H54 (cell line): ENCODE data around the gene ALG2.
"Not testable (repeated sequence)": the region's sequence is repeated elsewhere in the genome, so short reads cannot be mapped to it uniquely, and the experiment has no call there.

Experiments used
- DNase-seq: peaks from one replicate; pipeline ENCODE4 v3.0.0; 2011; ENCODE audit warnings: low spot score, mixed read lengths; ENCODE audit not compliant: insufficient read length
- FAIRE-seq: peaks from 3 replicates; lab custom pipeline; 2011; peaks lifted over from hg19 to GRCh38; lab: Jason Lieb, UNC
- POLR2A ChIP-seq: IDR thresholded peaks from 2 replicates; pipeline ENCODE4 v1.6.1; 2011; ENCODE audit warnings: low read depth, mild to moderate bottlenecking, low read length

The ALG2 gene

GRCh38 chr9:99251157-99251556 is 29.4 kb upstream of the ALG2 start:
- no peak for FAIRE-seq
- no peak for TF ChIP-seq POLR2A
- DNase-seq = no peak

- DNase-seq (peak; percentile 28), FAIRE-seq (no peak)
- no peak for TF ChIP-seq POLR2A
These were observed 27.9 kb upstream of the ALG2 start for GRCh38 chr9:99249619-99250018.

DNA sequence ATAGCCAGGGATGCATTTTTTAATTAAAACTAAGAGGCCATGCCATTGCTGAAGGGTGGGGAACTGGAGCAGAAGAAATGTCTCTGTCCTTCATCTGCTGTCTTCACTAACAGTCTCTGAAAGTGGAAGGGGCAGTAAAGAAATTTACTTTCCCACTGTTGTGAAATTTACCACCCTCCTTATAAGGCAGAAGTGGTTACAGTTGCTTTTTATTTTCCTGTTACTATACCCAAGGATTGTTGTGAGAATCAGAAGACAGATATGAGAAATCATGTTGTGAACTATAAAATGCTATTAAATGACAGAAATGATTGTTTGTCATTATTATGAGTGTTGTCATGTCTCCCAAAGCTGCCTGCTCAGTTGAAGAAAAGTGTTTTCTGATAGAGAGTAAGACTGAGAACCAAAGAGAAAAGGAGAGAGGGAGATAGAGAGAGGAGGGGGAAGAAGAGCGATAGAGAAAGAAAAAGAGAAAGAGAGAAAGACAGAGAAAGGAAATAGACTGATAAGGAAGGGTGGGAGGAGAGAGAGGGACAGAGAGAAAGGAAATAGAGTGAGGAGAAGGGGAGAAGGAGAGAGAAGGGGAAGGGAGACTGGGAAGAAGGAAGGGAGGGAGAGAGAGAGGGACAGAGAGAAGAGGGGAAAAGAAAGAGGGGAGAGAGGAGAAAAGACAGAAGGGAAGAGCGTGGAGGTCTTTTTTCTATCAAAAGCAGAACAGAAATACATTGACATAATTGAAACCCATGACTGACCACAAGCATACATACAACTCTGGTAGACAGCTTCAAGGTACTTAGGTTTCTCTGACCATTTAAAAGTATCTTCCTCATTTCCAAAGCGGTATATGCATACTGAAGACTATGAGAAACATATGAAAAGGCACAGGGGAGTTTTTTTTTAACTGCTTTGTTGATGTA is 22.9 kb upstream of the ALG2 start:
- FAIRE-seq (no peak), DNase-seq (no peak)

GRCh38 chr9:99241106-99241505 is 19.4 kb upstream of the ALG2 start:
- DNase-seq = no peak

More for the DNA sequence above, 22.9 kb upstream of the ALG2 start:
- no peak for TF ChIP-seq POLR2A

GRCh38 chr9:99239341-99240060 is 17.8 kb upstream of the ALG2 start:
- no peak for TF ChIP-seq POLR2A
- DNase-seq = no peak
- no peak for FAIRE-seq

More at GRCh38 chr9:99241106-99241505, 19.4 kb upstream of the ALG2 start:
- no peak for FAIRE-seq
- no peak for TF ChIP-seq POLR2A

GRCh38 chr9:99238331-99238730 is 16.6 kb upstream of the ALG2 start:
- DNase-seq = no peak
- no peak for FAIRE-seq
- TF ChIP-seq POLR2A = no peak

DNA sequence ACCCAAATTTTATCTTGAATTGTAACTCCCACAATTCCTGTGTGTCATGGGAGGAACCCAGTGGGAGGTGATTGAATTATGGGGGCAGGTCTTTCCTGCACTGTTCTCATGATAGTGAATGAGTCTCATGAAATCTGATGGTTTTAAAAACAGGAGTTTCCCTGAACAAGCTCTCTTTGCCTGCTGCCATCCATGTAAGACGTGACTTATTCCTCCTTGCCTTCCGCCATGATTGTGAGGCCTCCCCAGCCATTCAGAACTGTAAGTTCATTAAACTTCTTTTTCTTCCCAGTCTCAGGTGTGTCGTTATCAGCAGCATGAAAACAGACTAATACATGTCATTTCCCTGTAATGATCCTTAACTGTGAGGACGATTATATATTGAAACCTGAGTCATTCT is 16.1 kb upstream of the ALG2 start:
- not testable (repeated sequence) for DNase-seq, FAIRE-seq

DNA sequence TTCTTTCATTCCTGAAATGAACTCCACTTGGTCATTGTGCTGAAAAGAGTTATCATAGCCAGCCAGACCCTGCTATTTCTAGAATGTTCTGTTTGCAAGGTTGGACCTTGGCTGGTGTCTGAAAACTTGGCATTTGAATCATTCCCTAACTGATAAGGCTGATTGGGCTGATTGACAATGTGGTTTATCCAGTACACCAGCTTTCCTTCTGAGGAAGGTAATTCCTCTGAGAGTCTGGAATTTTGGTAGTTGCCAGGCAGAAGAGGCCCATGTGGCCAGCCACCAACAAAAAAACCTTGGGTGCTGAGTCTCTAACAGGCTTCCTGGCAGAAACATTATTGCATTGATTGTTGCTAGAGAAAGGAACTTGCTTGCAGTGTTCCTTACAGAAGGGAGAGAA is 15.6 kb upstream of the ALG2 start:
- no peak for TF ChIP-seq POLR2A
- no peak for FAIRE-seq
- no peak for DNase-seq

GRCh38 chr9:99235926-99236634 is 14.3 kb upstream of the ALG2 start:
- no peak for TF ChIP-seq POLR2A
- FAIRE-seq = no peak
- DNase-seq = no peak

DNA sequence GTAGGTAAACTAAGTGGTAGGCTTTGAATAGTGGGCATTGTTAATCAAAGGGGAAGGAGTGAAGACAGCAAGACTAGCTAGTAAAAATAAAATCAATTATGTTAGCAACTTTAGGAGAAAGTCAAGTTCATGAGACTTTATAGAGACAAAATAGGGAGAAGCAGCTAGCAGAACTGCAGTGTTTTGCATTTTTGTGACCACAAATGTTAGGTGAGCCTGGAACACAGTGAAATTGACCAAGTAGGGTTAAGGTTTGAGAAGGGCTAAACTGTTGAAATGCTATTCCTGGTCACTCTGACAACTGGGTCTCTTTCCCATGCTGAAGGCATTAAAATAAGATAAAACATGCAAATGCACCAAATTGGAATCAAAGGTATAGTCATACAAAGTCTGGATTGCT is 13.3 kb upstream of the ALG2 start:
- DNase-seq (no peak), FAIRE-seq (no peak)
- no peak for TF ChIP-seq POLR2A

GRCh38 chr9:99234618-99235017 is 12.9 kb upstream of the ALG2 start:
- FAIRE-seq (no peak), DNase-seq (no peak)
- no peak for TF ChIP-seq POLR2A

GRCh38 chr9:99231711-99232110 is 10.0 kb upstream of the ALG2 start:
- peak; percentile 62 for FAIRE-seq
- DNase-seq = no peak
- no peak for TF ChIP-seq POLR2A

GRCh38 chr9:99230206-99230605 is 8.5 kb upstream of the ALG2 start:
- FAIRE-seq (peak; percentile 36), DNase-seq (no peak)
- TF ChIP-seq POLR2A = no peak

- no peak for FAIRE-seq
- DNase-seq = no peak
- TF ChIP-seq POLR2A = no peak
These were observed 4.3 kb upstream of the ALG2 start for GRCh38 chr9:99226054-99226453.
